ENCODE results near the gene TTLL11.

Gene TTLL11

GRCh38 chr9:121790841-121791240 lies 302.3 kb downstream of the TTLL11 start:
- in situ Hi-C loops (cut with HindIII; ENCODE audit: low pct_ligation_motif_present, low sequenced_read_pairs), result no loop called here
- Histone ChIP-seq H3K27ac (no peak overlapping the region), H3K4me3 (ENCODE audit: low read depth, low read length) (no peak overlapping the region), H3K27me3 (replicated peaks) (no peaks in the 10 kb centered on the region), H3K36me3 (replicated peaks) (no peaks in the 10 kb centered on the region)
- no peak for TF ChIP-seq CTCF (IDR thresholded peaks at IDR 0.05; ENCODE audit: low read depth, low read length, missing control alignments)
- no peak for DNase-seq

GRCh38 chr9:121788686-121789366 lies 304.3 kb downstream of the TTLL11 start:
- no peaks in the 10 kb centered on the region for H3K36me3 ChIP-seq (replicated peaks)
- no peak for DNase-seq
- in situ Hi-C loops (cut with HindIII; ENCODE audit: low pct_ligation_motif_present, low sequenced_read_pairs), result no loop called here
- no peak for TF ChIP-seq CTCF (IDR thresholded peaks at IDR 0.05; ENCODE audit: low read depth, low read length, missing control alignments)
- H3K27me3 ChIP-seq (replicated peaks), result no peaks in the 10 kb centered on the region
- no peak overlapping the region for H3K27ac ChIP-seq
- no peak overlapping the region for H3K4me3 ChIP-seq (ENCODE audit: low read depth, low read length)

GRCh38 chr9:121786998-121787422 lies 306.1 kb downstream of the TTLL11 start:
- in situ Hi-C loops (cut with HindIII; ENCODE audit: low pct_ligation_motif_present, low sequenced_read_pairs), result no loop called here
- DNase-seq, result no peak

GRCh38 chr9:121786543-121786948 lies 306.6 kb downstream of the TTLL11 start:
- no peak overlapping the region for H3K4me3 ChIP-seq (ENCODE audit: low read depth, low read length)
- in situ Hi-C loops (cut with HindIII; ENCODE audit: low pct_ligation_motif_present, low sequenced_read_pairs), result no loop called here
- TF ChIP-seq CTCF (IDR thresholded peaks at IDR 0.05; ENCODE audit: low read depth, low read length, missing control alignments), result no peak
- H3K27ac ChIP-seq, result no peak overlapping the region
- peaks cover 14% of the 10 kb centered on the region for H3K36me3 ChIP-seq (replicated peaks)
- DNase-seq, result no peak
- no peaks in the 10 kb centered on the region for H3K27me3 ChIP-seq (replicated peaks)

More at GRCh38 chr9:121786998-121787422, 306.1 kb downstream of the TTLL11 start:
- no peaks in the 10 kb centered on the region for H3K27me3 ChIP-seq (replicated peaks)
- no peak overlapping the region for H3K27ac ChIP-seq
- TF ChIP-seq CTCF (IDR thresholded peaks at IDR 0.05; ENCODE audit: low read depth, low read length, missing control alignments), result no peak
- H3K4me3 ChIP-seq (ENCODE audit: low read depth, low read length), result no peak overlapping the region
- H3K36me3 ChIP-seq (replicated peaks), result peaks cover 9% of the 10 kb centered on the region

- H3K27me3 ChIP-seq (replicated peaks), result no peaks in the 10 kb centered on the region
- in situ Hi-C loops (cut with HindIII; ENCODE audit: low pct_ligation_motif_present, low sequenced_read_pairs), result no loop called here
- DNase-seq, result no peak
- peaks cover 19% of the 10 kb centered on the region for H3K36me3 ChIP-seq (replicated peaks)
- no peak overlapping the region for H3K27ac ChIP-seq
- H3K4me3 ChIP-seq (ENCODE audit: low read depth, low read length), result no peak overlapping the region
- TF ChIP-seq CTCF (IDR thresholded peaks at IDR 0.05; ENCODE audit: low read depth, low read length, missing control alignments), result no peak
Measured at GRCh38 chr9:121785673-121786542, 307.2 kb downstream of the TTLL11 start.
